SJSA1 (cell line): ENCODE measurements around the gene ARAF. TPM values are rescaled to one million over a fixed set of nuclear protein-coding genes. Genes with fewer than 3 reads are reported as not detected.

Source experiments
- DNase-seq, 2 experiments: peaks; one replicate each; pipeline ENCODE4 v3.0.0-alpha.2; 2015 to 2020; ENCODE audit warnings: low spot score in 2 of 2, low read depth in 1 of 2
- H3K27ac ChIP-seq: fragments of 250-450 bp; sonication (Bioruptor Pico); 2 replicates; pipeline ENCODE4 v1.5.1; 2020; ENCODE audit warnings: mild to moderate bottlenecking, moderate library complexity
- H3K27me3 ChIP-seq: fragments of 250-450 bp; sonication (Bioruptor Pico); replicated peaks from 2 replicates; pipeline ENCODE4 v1.5.1; 2020; ENCODE audit warnings: mild to moderate bottlenecking, moderate library complexity
- H3K36me3 ChIP-seq: fragments of 250-450 bp; sonication (Bioruptor Pico); 2 replicates; pipeline ENCODE4 v1.5.1; 2020; ENCODE audit warnings: mild to moderate bottlenecking
- H3K4me1 ChIP-seq: fragments of 250-450 bp; sonication (Bioruptor Pico); replicated peaks from 2 replicates; pipeline ENCODE4 v1.6.1; 2021; ENCODE audit warnings: mild to moderate bottlenecking
- H3K4me3 ChIP-seq: fragments of 250-450 bp; sonication (Bioruptor Pico); 2 replicates; pipeline ENCODE4 v1.5.1; 2020; ENCODE audit warnings: mild to moderate bottlenecking
- H3K9me3 ChIP-seq: fragments of 250-450 bp; sonication (Bioruptor Pico); replicated peaks from 2 replicates; pipeline ENCODE4 v1.5.1; 2020; ENCODE audit warnings: mild to moderate bottlenecking
- total RNA-seq: library from RNA; depleted of rRNA; stranded (reverse); fragments of >200 nt; shearing (Covaris generic); gene quantifications from 2 replicates; pipeline ENCODE4 v1.2.3, GENCODE V29; 2014

ARAF gene
- total RNA-seq, 1 experiment from 2014 or later = 29.8 TPM

DNA sequence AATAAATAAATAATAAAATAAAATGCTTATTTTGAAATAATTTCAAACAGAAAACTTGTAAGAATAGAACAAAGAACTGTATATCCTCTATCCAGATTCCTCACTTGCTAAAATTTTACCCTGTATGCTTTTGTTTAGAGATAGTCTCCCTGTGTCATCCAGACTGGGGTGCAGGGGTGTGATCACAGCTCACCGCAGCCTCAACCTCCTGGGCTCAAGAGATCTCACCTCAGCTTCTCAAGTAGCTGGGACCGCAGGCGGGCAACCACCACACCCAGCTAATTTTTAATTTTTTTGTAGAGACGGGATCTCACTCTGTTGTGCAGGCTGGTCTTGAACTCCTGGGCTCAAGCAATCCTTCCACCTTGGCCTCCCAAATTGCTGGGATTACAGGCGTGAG lies 17.5 kb upstream of the ARAF start:
- no peaks in the 10 kb centered on the region for H3K36me3 ChIP-seq
- no peak overlapping the region for H3K4me3 ChIP-seq
- H3K9me3 ChIP-seq = no peaks in the 10 kb centered on the region
- H3K4me1 ChIP-seq = peaks cover 3% of the 10 kb centered on the region
- DNase-seq = no peak
- no peaks in the 10 kb centered on the region for H3K27me3 ChIP-seq
- no peak overlapping the region for H3K27ac ChIP-seq

DNA sequence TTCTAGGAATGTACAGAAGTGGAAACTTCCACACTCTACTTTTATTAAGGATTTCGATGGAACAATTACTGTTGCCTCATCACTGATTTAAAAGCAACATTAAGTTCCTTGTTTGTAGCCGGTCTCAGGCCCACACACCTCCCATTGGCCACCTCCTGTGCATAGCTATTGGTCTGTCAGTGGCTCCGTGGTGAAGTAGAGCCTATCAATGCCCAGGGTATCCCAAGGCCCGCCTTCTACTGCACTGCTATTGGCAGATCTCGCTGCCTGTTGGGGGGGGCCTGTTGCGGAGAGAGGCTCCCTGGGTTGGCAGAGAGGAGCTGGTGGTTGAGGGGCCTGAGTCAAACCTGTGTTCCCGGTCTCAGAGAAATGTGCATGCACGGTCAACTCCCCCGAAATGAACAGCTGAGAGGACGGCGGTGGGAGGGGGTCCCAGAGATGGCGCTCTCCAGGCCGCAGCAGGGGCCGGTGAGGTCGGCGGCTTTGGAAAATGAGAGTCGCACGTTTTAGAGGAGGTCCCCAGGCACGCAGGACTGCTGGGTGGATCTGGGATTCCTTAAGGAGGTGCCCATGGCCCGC lies 4.9 kb upstream of the ARAF start:
- no peaks in the 10 kb centered on the region for H3K36me3 ChIP-seq
- peak; percentile 80 to 88 for DNase-seq
- no peaks in the 10 kb centered on the region for H3K9me3 ChIP-seq

DNA sequence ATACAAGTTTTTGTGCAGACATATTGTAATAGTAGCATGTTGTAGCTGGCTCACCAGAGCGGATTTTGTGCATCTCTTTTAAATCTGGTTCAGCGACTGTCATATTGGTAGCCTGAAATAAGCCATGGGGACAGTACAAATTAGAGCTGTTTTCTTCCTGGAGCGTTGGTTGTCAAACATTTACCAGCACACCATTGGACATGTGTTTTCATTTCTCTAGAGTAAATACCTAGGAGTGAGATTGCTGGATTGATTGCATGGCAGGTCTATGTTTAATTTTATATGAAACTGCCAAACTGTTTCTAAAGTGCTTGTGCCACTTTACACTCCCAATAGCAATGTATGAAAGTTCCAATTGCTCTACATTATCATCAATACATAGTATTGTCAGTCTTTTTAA lies 2.6 kb upstream of the ARAF start:
- no peaks in the 10 kb centered on the region for H3K27me3 ChIP-seq

More for the DNA sequence above, 4.9 kb upstream of the ARAF start:
- H3K4me1 ChIP-seq = peaks cover 7% of the 10 kb centered on the region; the same call in 1 of the 2 replicates
- peak overlapping the region; percentile 41 for H3K27ac ChIP-seq
- no peaks in the 10 kb centered on the region for H3K27me3 ChIP-seq
- H3K4me3 ChIP-seq = peak overlapping the region; percentile 37

DNA sequence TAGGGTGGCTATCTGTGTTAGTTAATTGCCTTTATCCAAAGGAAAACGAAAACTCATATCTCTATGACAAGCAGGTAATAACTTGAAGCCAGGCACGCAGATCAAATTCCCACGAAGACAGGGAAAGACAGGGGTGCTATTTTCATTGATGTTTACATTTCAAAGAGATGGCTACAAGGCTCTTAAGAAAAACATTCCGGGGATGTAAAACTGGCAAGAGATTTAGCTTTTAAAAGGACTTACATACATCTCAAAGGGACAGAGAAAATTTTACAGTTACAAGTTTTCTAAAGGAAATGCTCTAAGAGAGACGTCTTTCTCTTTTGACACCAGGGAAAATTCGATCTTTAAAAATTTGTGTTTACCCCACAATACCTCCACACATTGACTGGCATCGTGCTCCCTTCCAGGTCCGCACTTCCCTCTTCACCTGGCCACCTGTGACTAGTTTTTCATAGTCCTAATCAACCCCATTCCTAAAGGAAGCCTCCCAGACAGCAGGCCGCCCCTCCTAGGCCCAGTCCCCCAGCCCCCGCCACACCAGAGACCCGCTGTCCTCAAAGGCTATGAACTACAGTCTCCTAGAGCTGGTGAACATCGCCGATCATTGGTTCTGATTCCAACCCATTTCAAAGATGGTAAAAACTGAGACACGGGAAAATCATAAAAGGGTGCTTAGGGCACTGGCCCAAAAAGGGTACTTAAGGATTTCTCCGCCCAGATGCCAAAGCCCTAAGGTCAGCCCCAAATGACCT lies 649 bp upstream of the ARAF start:
- Histone ChIP-seq H3K27ac (peak overlapping the region; percentile 91), H3K36me3 (peaks cover 21% of the 10 kb centered on the region), H3K9me3 (no peaks in the 10 kb centered on the region), H3K27me3 (no peaks in the 10 kb centered on the region), H3K4me1 (peaks cover 23% of the 10 kb centered on the region), H3K4me3 (peak overlapping the region; percentile 72)
- no peak for DNase-seq

More for the DNA sequence above, 2.6 kb upstream of the ARAF start:
- Histone ChIP-seq H3K4me3 (no peak overlapping the region), H3K27ac (no peak overlapping the region), H3K4me1 (peaks cover 15% of the 10 kb centered on the region), H3K36me3 (peaks cover 7% of the 10 kb centered on the region), H3K9me3 (no peaks in the 10 kb centered on the region)
- no peak for DNase-seq

DNA sequence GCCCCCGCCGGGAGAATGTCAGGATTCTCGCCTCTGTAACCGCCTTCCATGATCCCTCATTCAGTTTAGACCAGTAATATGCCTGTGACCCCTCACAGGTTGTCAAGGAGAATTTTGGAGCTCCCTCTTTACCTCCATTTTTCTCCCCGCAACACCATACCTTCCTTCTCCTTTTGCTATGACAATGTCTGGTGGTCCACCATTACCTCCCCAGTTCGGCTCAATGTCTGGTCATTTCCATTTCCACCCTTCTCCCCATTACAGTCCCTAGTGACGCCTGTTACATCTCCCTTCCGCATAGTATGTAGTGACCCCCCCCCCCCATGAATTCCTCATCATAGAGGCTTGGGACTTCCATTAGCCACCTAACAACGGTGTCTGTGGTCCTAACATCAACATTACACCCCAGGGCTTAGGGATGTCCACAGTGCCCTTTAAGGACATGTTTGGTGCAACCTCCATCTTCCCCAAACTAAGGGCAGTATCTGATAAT lies 700 bp downstream of the ARAF start:
- DNase-seq = no peak
- H3K36me3 ChIP-seq = peaks cover 29% of the 10 kb centered on the region
- H3K4me1 ChIP-seq = peaks cover 20% of the 10 kb centered on the region
- H3K9me3 ChIP-seq = no peaks in the 10 kb centered on the region
- H3K4me3 ChIP-seq = peak overlapping the region; percentile 72
- H3K27ac ChIP-seq = peak overlapping the region; percentile 91
- H3K27me3 ChIP-seq = no peaks in the 10 kb centered on the region

DNA sequence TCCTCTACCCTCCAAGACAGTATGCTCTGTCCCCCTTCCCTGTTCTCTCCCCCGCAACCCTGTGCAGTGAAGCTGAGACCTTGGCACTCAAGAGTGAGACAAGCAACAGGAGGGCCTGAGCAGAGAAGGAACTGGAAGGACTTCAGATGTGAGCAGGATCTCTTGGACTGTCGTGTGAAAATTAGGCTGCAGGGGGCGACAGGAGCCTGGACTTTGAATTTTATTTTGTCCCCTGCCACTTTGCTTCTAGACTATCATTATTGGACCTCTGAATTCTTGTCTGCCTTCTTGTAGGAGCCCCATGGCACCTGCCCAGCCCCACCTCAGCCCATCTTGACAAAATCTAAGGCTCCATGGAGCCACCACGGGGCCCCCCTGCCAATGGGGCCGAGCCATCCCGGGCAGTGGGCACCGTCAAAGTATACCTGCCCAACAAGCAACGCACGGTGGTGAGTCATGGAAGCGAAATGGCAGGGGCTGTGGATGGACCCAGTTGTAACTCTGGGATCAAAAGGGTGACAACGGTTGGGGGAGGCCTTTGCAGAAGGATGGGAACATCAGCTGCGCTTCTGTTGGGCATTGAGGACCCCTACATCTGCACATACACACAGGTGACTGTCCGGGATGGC lies 1.7 kb downstream of the ARAF start:
- no peak for DNase-seq
- Histone ChIP-seq H3K27me3 (no peaks in the 10 kb centered on the region), H3K27ac (no peak overlapping the region)

DNA sequence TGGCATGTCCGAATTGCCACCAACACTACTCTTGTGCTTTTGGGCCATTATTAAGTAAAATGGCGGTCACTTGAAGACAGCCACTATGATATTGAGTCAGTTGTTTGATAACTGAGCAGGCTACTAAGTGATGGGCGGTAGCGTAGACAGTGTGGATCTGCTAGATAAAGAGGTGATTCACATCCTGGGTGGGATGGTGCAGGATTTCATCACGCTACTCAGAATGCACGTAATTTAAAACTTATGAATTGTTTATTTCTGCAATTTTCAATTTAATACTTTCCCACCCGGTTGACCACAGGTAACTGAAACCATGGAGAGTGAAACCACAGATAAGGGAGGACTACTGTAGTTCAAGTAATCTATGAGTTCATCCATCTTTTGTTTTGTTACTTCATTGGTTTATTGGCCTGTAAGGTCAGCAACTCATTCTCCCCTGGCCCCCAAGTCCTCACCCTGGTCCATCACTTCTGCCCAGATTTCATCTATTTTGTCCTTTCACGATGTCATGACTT lies 2.9 kb downstream of the ARAF start:
- no peak for DNase-seq
- no peaks in the 10 kb centered on the region for H3K9me3 ChIP-seq
- H3K27me3 ChIP-seq = no peaks in the 10 kb centered on the region
- H3K36me3 ChIP-seq = peaks cover 46% of the 10 kb centered on the region
- H3K27ac ChIP-seq = peak overlapping the region; percentile 21
- H3K4me3 ChIP-seq = no peak overlapping the region
- peaks cover 20% of the 10 kb centered on the region for H3K4me1 ChIP-seq

More for the DNA sequence above, 1.7 kb downstream of the ARAF start:
- Histone ChIP-seq H3K9me3 (no peaks in the 10 kb centered on the region), H3K4me3 (no peak overlapping the region), H3K4me1 (peaks cover 20% of the 10 kb centered on the region), H3K36me3 (peaks cover 37% of the 10 kb centered on the region)

DNA sequence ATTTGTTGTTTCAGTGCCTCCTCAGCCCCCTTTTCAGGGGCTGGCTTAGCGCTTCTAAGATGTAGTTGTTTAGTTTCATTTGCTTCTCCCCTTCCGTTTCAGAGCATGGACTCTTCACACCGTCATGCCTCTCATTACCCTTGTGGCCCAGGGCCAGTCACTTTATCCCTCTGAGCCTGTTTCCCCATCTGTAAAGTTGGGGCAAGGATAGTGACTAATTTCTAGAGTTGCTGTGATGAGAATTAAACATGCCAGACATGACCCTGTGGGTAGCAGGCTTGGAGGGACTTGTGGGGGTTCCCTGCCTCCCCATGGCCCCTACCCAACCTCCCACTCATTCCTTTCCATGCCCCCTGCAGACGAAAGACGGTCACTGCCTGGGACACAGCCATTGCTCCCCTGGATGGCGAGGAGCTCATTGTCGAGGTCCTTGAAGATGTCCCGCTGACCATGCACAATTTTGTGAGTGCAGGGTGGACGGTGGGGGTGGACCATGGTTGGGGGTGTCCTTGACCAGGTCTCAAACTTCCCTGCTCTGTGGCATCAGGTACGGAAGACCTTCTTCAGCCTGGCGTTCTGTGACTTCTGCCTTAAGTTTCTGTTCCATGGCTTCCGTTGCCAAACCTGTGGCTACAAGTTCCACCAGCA lies 3.6 kb downstream of the ARAF start:
- DNase-seq = no peak
- Histone ChIP-seq H3K27me3 (no peaks in the 10 kb centered on the region), H3K27ac (peak overlapping the region; percentile 21), H3K36me3 (peaks cover 53% of the 10 kb centered on the region), H3K9me3 (no peaks in the 10 kb centered on the region), H3K4me3 (no peak overlapping the region), H3K4me1 (peaks cover 20% of the 10 kb centered on the region)

DNA sequence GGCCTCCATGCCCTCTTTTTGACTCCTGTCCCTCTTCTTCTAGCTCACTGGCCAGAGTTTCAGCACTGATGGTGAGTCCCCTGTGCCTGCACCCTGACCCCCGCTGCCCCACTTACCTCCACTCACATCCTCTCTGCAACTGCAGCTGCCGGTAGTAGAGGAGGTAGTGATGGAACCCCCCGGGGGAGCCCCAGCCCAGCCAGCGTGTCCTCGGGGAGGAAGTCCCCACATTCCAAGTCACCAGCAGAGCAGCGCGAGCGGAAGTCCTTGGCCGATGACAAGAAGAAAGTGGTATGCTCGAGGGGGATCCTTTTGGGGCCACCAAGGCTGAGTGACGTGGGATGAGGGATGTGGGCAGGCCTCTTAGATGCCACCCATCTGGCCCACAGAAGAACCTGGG lies 5.8 kb downstream of the ARAF start:
- Histone ChIP-seq H3K27me3 (no peaks in the 10 kb centered on the region), H3K36me3 (peaks cover 65% of the 10 kb centered on the region), H3K27ac (no peak overlapping the region), H3K9me3 (no peaks in the 10 kb centered on the region), H3K4me1 (peaks cover 16% of the 10 kb centered on the region), H3K4me3 (peak overlapping the region; percentile 24)
- no peak for DNase-seq

DNA sequence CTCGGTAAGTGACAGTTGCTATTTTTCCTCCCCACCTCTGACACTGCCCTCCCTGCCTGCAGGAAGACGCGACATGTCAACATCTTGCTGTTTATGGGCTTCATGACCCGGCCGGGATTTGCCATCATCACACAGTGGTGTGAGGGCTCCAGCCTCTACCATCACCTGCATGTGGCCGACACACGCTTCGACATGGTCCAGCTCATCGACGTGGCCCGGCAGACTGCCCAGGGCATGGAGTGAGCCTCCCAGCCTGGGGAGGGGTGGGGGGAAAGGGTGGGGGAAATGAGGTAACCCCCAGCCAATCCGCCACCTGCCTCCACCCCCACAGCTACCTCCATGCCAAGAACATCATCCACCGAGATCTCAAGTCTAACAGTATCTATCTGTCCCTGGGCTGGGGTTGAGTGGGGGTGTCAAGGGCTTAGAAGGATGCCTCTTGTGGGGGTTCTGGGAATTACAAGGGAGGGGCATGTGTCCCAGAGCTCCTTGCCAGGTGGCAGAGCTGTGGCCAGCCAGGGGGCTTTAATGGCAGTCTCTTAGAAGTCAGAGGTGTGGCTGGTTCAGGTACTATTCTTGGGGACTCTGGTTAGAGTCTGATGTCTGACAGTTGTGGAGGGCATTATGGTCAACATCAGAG lies 7.8 kb downstream of the ARAF start:
- H3K4me1 ChIP-seq = peaks cover 17% of the 10 kb centered on the region
- H3K36me3 ChIP-seq = peaks cover 59% of the 10 kb centered on the region
- no peaks in the 10 kb centered on the region for H3K27me3 ChIP-seq
- DNase-seq = no peak
- no peak overlapping the region for H3K4me3 ChIP-seq
- no peak overlapping the region for H3K27ac ChIP-seq
- no peaks in the 10 kb centered on the region for H3K9me3 ChIP-seq

DNA sequence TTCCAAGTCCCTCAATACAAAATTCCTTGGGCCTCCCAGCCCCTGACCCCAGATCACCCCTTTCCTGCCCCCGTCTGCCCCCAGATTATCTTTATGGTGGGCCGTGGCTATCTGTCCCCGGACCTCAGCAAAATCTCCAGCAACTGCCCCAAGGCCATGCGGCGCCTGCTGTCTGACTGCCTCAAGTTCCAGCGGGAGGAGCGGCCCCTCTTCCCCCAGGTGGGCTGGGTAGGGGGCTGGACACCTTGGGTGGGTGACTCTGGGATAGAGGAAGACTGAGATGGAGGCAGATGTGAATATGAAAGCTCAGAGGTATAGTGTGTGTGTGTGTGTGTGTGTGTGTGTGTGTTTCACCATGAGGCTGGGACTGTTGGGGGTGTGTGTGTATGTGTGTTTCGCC lies 9.8 kb downstream of the ARAF start:
- no peaks in the 10 kb centered on the region for H3K27me3 ChIP-seq
- no peak for DNase-seq
- no peak overlapping the region for H3K27ac ChIP-seq
- no peaks in the 10 kb centered on the region for H3K9me3 ChIP-seq
- H3K36me3 ChIP-seq = peaks cover 46% of the 10 kb centered on the region
- peaks cover 28% of the 10 kb centered on the region for H3K4me1 ChIP-seq
- H3K4me3 ChIP-seq = no peak overlapping the region

DNA sequence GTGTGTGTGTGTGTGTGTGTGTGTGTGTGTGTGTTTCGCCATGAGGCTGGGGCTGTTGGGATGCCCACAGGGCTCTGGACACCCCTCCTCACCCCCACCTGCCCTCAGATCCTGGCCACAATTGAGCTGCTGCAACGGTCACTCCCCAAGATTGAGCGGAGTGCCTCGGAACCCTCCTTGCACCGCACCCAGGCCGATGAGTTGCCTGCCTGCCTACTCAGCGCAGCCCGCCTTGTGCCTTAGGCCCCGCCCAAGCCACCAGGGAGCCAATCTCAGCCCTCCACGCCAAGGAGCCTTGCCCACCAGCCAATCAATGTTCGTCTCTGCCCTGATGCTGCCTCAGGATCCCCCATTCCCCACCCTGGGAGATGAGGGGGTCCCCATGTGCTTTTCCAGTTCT lies 10.2 kb downstream of the ARAF start:
- no peak overlapping the region for H3K4me3 ChIP-seq
- no peaks in the 10 kb centered on the region for H3K9me3 ChIP-seq
- DNase-seq = no peak
- no peak overlapping the region for H3K27ac ChIP-seq
- peaks cover 45% of the 10 kb centered on the region for H3K36me3 ChIP-seq
- H3K4me1 ChIP-seq = peaks cover 28% of the 10 kb centered on the region
- no peaks in the 10 kb centered on the region for H3K27me3 ChIP-seq

DNA sequence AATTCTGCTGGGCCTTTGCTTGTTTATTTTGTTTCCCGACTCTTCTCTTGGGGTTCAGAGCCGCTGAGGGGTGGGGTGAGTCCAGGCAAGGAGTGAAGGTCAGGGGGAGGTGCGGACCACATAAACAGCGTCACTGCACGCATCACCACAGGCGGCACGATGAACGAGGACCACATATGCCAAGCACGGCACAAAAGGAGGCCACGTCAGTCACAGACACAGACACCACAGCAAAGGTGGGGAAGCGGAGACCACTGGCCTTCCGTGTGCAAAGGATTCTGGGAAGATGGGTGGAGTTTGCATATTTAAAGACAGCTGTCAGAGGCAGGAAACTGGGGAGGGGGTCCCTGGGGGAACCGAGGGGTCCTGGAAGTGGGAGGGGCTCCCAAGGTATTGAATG lies 10.9 kb downstream of the ARAF start:
- peaks cover 38% of the 10 kb centered on the region for H3K36me3 ChIP-seq
- H3K4me3 ChIP-seq = no peak overlapping the region
- H3K27ac ChIP-seq = no peak overlapping the region
- H3K9me3 ChIP-seq = no peaks in the 10 kb centered on the region
- no peak for DNase-seq
- H3K4me1 ChIP-seq = peaks cover 30% of the 10 kb centered on the region
- no peaks in the 10 kb centered on the region for H3K27me3 ChIP-seq
